ENCODE data around the gene SNTB2. TPM values are rescaled to one million over a fixed set of nuclear protein-coding genes. Genes with fewer than 3 reads are reported as not detected.

Gene SNTB2
- total and polyA plus RNA-seq, 9 of the 15 experiments (the other 6 are each of a cell fraction or from before 2014, with no cell fraction given) = 1.2 to 13.7 (median 5.7) TPM

GRCh38 chr16:69311533-69312387 is 124.8 kb downstream of the SNTB2 start (continued):
- no peak for TF ChIP-seq CEBPZ (IDR thresholded peaks at IDR 0.05; ENCODE audit: borderline replicate concordance, low read depth, low read length)
- no peak for TF ChIP-seq ADNP (tag; IDR thresholded peaks at IDR 0.05)
- no peak for TF ChIP-seq KDM2B (CRISPR knock-in tag; IDR thresholded peaks at IDR 0.05)
- no peak; the same call in 1 of the 2 replicates for TF ChIP-seq CTBP1 (IDR thresholded peaks at IDR 0.05; ENCODE audit: borderline replicate concordance)
- TF ChIP-seq NFIX (CRISPR knock-in tag; IDR thresholded peaks at IDR 0.05; ENCODE audit: low read depth) = no peak
- TF ChIP-seq SRSF1 (IDR thresholded peaks at IDR 0.05; ENCODE audit: low read depth, low read length) = no peak
- TF ChIP-seq SNRNP70 (optimal IDR thresholded peaks at IDR 0.05; ENCODE audit: low read depth, low read length) = no peak
- no peak for TF ChIP-seq ZNF695 (CRISPR knock-in tag; IDR thresholded peaks at IDR 0.05)
- TF ChIP-seq POLR3A (IDR thresholded peaks at IDR 0.05; ENCODE audit: borderline replicate concordance, extremely low read depth, insufficient read depth, insufficient read length) = no peak
- TF ChIP-seq CREM (IDR thresholded peaks at IDR 0.05; ENCODE audit: low read depth) = no peak
- no peak for TF ChIP-seq NR4A1 (CRISPR knock-in tag; IDR thresholded peaks at IDR 0.05)
- no peak for TF ChIP-seq NR4A1 (tag; IDR thresholded peaks at IDR 0.05)
- peak; percentile 72; the same call in 1 of the 2 replicates for TF ChIP-seq THAP7 (CRISPR knock-in tag; IDR thresholded peaks at IDR 0.05)
- TF ChIP-seq ZNF277 (CRISPR knock-in tag; IDR thresholded peaks at IDR 0.05; ENCODE audit: borderline replicate concordance) = no peak
- no peak for TF ChIP-seq ZNF324 (CRISPR knock-in tag; IDR thresholded peaks at IDR 0.05)
- TF ChIP-seq SMARCE1 (IDR thresholded peaks at IDR 0.05) = no peak
- no peak for TF ChIP-seq XRCC3 (IDR thresholded peaks at IDR 0.05)
- TF ChIP-seq RUNX1 (IDR thresholded peaks at IDR 0.05; ENCODE audit: low read depth) = no peak
- no peak for TF ChIP-seq GTF2B (IDR thresholded peaks at IDR 0.05; ENCODE audit: extremely low read depth, insufficient read length)
- no peak for TF ChIP-seq ZNF655 (CRISPR knock-in tag; IDR thresholded peaks at IDR 0.05)

Measured in K562 (cell line).